ENCODE results near the gene COL4A2.

DNA sequence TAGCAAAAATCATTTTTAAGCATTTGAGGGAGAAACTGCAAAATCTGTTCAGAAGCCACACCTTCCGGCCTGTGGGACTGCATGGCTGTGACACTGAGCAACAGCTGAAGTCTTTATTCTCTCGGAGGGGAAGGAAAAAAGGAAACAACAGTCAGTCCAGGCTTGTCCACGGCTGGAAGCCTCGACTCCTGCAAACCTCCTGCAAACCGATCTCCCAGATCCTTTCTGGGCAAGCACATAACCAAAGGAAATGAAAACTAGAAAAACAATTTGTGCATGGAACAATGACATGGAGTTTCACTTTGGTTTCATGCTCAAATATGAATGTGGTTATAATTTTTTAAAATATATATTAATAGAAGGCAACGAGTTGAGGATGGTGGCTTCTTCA is 1.1 kb upstream of the COL4A2 start:
- TF ChIP-seq, protein P1, sequence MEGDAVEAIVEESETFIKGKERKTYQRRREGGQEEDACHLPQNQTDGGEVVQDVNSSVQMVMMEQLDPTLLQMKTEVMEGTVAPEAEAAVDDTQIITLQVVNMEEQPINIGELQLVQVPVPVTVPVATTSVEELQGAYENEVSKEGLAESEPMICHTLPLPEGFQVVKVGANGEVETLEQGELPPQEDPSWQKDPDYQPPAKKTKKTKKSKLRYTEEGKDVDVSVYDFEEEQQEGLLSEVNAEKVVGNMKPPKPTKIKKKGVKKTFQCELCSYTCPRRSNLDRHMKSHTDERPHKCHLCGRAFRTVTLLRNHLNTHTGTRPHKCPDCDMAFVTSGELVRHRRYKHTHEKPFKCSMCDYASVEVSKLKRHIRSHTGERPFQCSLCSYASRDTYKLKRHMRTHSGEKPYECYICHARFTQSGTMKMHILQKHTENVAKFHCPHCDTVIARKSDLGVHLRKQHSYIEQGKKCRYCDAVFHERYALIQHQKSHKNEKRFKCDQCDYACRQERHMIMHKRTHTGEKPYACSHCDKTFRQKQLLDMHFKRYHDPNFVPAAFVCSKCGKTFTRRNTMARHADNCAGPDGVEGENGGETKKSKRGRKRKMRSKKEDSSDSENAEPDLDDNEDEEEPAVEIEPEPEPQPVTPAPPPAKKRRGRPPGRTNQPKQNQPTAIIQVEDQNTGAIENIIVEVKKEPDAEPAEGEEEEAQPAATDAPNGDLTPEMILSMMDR (conservative IDR thresholded peaks at IDR 0.05; ENCODE audit: low read depth, low read length) = no peak
- TF ChIP-seq EZH2 (IDR thresholded peaks at IDR 0.05; ENCODE audit: low read length, unreplicated experiment) = no peak
